VCaP (cell line): ENCODE data around the gene MS4A2.

Experiments
- H3K27ac ChIP-seq: fragments of 450-650 bp; 2 replicates; pipeline ENCODE4 v1.5.1; 2017
- CTCF ChIP-seq: fragments of 450-650 bp; conservative IDR thresholded peaks from 2 replicates; pipeline ENCODE4 v1.5.1; 2017; ENCODE audit warnings: mild to moderate bottlenecking, moderate library complexity

Gene MS4A2

GRCh38 chr11:60111793-60112192, 23.3 kb downstream of the MS4A2 start:
- TF ChIP-seq CTCF: no peak
- no peak overlapping the region for H3K27ac ChIP-seq

- no peak for TF ChIP-seq CTCF
- no peak overlapping the region for H3K27ac ChIP-seq
Measured at GRCh38 chr11:60116996-60117790, 28.7 kb downstream of the MS4A2 start.

- H3K27ac ChIP-seq: no peak overlapping the region
- TF ChIP-seq CTCF: peak; percentile 24; the same call in 1 of the 2 replicates
Measured at GRCh38 chr11:60118338-60118737, 29.9 kb downstream of the MS4A2 start.

- no peak overlapping the region for H3K27ac ChIP-seq
- no peak for TF ChIP-seq CTCF
Measured at GRCh38 chr11:60119710-60120109, 31.2 kb downstream of the MS4A2 start.

GRCh38 chr11:60121264-60121663, 32.8 kb downstream of the MS4A2 start:
- no peak overlapping the region for H3K27ac ChIP-seq
- no peak for TF ChIP-seq CTCF

GRCh38 chr11:60122414-60123036, 34.1 kb downstream of the MS4A2 start:
- TF ChIP-seq CTCF: no peak
- no peak overlapping the region for H3K27ac ChIP-seq

- H3K27ac ChIP-seq: no peak overlapping the region
- TF ChIP-seq CTCF: no peak
Measured at GRCh38 chr11:60124802-60125432, 36.5 kb downstream of the MS4A2 start.
